Ecto neural progenitor cell (in vitro differentiated cells): Measurements from ENCODE around the gene RAPGEF1.
"Not testable (repeated sequence)": the region's sequence is repeated elsewhere in the genome, so short reads cannot be mapped to it uniquely, and the experiment has no call there.

Experiments used
- DNase-seq: peaks from one replicate; pipeline ENCODE4 v3.0.0-alpha.2; 2018; ENCODE audit warnings: low spot score

The RAPGEF1 gene

DNA sequence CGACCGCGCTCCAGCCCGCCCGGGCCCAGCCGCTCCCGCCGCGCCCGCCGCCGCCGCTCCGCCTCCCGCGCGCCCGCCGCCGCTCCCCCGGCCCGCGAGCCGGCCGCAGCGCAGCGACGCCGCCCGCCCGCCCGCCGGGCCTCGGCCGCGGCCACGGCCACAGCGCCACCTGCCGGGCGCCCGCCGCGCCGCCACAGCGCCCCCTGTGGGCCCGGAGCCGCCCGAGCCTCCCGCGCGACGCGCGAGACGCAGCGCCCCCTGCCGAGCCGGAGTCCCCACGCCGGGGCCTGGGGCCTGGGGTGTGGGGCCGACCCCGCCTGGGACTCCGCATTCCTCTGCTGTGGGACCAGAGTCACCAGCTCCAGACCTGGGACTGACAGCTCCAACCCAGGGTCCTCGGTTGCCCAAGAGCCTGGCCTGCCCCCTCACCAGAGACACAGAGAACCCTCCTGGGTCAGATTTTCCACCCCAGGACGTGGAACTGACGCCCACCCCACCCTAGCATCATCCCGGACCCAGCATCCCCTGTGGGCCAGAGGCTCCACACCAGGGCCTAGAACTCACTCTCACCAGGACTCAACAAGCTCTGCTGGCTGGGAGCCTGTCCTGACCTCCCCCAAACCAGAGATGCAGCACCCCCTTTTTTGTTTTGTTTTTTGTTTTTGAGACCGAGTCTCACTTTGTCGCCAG lies at the start of gene RAPGEF1:
RAPGEF1 (minus strand) TSS at position 118 of the 690 bp plus-strand sequence. CDS start 246 bp downstream, outside the sequence.
- peak; percentile 84 for DNase-seq

DNA sequence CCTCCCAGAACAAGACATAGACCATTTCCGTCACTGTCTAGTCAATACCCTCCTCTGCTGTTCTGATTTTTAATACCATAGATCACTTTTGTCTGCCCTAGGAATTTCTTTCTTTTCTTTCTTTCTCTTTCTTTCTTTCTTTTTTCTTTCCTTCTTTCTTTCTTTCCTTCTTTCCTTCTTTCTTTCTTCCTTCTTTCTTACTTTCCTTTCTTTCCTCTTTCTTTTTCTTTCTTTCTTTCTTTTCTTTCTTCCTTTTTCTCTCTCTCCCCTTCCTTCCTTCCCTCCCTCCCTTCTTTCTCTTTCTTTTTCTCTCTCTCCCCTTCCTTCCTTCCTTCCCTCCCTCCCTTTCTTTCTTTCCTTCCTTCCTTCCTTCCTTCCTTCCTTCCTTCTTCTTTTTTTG lies 49.0 kb upstream of the RAPGEF1 start:
- DNase-seq: no peak

DNA sequence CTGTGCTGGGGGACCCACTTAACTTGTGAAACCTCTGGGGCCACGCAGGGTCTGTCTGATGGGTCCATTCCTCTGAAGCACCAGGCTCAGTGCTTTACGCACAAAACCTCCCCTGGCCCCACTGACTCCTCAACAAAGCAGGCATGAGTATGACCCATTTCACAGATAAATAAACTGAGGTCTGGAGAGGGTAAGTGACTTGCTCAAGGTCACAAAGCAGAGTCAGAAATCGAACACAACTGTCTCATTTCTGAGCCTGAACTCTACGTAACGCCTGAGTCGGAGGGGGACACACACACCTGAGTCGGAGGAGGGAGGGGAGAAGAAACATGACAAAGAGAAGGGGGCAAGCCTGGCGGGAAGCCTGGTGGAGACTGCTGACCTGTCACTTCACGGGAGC lies 48.0 kb upstream of the RAPGEF1 start:
- no peak for DNase-seq

DNA sequence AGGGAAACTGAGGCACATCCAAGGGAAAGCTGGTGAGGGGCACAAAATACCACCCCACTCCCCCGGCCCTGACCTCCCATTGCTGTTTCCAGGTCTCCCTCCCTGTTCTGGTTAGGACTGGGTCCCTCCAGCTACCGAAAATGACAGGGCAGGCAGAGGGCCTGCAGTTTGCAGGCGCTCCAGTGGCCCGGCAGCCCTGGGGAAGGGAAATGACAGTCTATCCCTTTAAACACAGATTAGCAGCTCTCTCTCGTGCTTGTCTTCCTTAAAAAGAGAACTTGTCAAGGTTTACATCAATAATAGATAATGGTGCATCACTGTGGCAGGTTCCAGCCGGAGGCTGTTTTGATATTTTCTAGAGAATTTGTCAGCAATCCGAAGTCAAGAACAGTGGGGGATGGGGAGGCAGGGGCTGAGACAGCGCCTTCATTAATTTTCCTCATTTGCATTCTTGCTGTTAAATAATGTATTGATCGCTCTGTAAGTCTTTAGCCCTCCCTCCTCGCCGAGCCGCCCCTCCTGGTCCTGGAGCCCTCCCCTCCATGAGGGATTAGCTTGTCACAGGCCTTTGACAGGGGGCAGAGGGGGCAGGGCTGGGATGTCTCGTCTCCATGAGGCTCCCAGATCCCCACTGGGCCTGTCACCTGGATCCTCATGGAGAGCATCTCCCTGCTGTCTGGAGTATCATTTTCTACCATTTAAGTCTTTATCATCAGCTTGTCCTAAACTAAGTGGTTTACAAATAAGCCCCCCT lies 45.0 kb upstream of the RAPGEF1 start:
- no peak for DNase-seq

DNA sequence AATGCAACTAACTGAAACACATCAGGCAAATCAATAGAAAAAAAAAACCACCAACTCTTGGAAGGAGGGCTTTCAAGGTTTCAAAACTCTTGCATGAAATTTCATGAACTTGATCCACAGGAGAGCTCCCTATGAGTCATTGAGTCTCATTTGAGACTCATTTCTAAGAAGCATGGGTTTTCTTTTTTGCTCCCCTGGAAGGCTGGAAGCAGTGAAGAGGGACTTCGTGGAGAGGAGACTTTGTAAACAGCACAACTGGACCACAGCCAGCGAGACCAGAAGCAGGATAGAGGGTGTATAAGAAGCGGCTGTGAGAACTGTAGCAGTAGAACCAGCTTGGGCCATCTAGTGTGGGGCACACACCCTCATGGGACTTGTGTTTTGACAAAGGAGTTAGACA lies 41.2 kb upstream of the RAPGEF1 start:
- no peak for DNase-seq

DNA sequence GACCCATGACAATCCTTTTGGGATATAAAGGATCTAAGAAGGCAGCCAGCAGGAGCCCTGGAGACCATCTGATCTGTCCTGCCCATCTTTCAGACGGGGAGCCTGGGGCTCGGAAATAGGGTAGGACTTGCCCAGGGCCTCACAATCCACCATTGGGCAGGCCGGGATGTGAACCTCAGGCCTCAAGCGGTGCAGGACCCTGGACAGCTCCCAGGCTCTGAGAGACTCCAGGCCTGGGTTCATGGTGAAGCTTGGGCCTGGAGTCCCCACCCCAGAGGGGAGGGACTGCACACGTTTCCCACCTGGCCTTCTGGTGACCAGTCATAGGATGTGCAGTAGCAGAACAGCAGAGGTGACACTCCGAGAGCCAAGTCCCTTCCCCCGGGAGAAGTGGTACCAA lies 36.6 kb upstream of the RAPGEF1 start:
- peak; percentile 82 for DNase-seq

GRCh38 chr9:131776036-131776435 lies 36.2 kb upstream of the RAPGEF1 start:
- no peak for DNase-seq

- no peak for DNase-seq
These were observed 34.8 kb upstream of the RAPGEF1 start for GRCh38 chr9:131774636-131775035.

DNA sequence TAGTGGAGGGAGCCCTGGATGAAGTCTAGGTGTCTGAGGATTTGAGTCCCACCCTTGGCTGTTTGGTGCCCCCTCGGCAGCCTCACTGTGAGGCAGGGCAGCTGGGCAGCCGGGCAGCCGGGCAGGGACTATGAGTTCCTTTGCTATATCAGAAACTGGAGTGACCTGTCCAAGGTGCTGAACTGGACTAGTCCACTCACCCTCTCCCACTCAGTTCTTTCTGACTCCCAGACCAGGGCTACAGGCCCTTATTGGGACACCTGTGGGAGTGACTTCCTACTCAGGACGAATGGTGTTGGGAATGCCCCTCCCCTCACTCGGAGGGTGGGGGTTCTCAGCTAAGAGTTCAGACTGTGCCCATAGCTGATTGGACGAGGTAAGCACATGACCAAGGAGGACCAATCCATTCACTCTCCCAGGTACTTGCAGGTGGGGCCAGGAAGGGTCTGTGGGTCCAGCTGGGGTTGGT lies 34.1 kb upstream of the RAPGEF1 start:
- peak; percentile 77 for DNase-seq

GRCh38 chr9:131772940-131773339 lies 33.1 kb upstream of the RAPGEF1 start:
- DNase-seq: no peak

DNA sequence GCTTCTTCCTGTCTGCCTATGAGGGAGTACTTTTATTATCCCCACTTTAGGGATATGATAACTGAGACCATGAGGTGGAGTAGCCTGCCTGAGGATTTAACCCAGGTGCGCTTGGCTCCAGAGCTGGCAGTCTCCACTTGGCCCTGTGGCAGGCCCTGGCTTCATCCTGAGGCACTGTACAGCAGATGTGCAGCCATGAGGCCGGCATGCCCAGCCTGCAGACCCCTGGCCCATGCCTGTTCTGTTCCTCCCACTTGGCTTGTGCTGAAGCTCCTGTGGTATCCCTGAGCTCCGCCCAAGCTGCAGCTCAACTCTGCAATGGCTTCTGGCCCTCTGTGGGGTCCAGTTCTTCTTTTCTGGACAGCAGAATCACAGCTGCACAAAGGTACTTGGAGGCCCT lies 31.8 kb upstream of the RAPGEF1 start:
- DNase-seq: no peak

DNA sequence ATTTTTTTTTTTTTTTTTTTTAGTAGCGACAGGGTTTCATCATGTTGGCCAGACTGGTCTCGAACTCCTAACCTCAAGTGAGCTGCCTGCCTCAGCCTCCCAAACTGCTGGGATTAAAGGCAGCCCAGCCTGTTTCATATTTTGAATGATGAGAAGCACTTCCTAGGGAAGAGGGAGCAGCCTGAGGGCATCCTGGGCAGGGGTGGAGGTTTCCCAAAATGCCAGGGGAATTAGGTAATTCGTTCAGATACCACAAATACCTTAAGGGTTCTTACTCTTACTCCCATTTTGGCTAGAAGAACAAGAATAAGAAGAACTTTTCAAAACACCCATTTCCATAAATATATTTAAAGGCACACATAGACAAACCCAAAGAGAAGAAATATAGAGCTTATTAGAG lies 29.5 kb upstream of the RAPGEF1 start:
- DNase-seq: no peak

GRCh38 chr9:131764568-131764967 lies 24.7 kb upstream of the RAPGEF1 start:
- no peak for DNase-seq

- peak; percentile 89 for DNase-seq
These were observed 22.6 kb upstream of the RAPGEF1 start for GRCh38 chr9:131762356-131762932.

GRCh38 chr9:131759017-131759647 lies 19.3 kb upstream of the RAPGEF1 start:
- DNase-seq: no peak

- DNase-seq: no peak
These were observed 17.7 kb upstream of the RAPGEF1 start for GRCh38 chr9:131757549-131757948.

- DNase-seq: peak; percentile 88
These were observed 15.8 kb upstream of the RAPGEF1 start for GRCh38 chr9:131755541-131756198.

DNA sequence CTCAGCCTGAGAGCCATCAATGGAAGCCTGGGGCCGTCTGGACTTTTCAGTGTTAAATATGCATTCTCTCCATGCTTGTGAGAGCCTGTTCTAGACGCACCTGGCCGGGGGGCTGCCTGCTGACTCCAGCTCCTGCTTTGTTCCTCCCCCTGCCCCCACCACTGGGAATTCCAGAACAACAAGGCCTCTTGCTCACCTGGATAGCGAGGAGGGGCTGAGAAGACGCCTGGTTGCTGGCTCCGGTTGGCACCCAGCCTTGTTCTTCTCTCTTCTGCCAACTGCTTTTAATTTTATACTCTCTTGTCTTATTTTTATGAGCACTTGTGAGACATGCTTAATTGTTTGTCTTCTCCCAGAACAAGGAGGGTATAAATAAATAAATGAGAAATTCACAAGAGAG lies 15.0 kb upstream of the RAPGEF1 start:
- no peak for DNase-seq

- not testable (repeated sequence) for DNase-seq
These were observed 13.9 kb upstream of the RAPGEF1 start for GRCh38 chr9:131753751-131754150.

DNA sequence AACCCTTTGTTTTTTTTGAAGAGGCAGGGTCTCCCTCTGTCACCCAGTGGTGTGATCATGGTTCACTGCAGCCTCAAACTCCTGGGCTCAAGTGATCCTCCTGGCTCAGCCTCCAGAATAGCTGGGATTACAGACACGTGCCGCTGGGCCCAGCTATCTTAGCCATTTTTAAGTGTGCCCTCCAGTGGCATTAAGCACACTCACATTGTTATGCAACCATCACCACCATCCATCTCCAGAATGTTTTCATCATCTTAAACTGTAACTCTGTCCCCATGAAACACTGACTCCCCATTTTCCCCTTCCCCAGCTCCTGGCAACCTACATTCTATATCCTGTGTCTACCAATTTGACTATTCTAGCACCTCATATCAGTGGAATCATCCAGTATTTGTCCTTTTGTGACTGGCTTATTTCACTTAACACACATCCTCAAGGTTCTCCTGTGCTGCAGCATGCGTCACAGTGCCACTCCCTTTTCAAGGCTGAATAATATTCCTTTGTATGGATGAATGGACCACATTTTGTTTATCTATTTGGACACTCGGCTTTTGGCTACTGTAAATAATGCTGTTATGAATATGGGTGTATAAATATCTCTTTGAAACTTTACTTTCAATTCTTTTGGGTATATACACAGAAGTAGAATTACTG lies 12.5 kb upstream of the RAPGEF1 start:
- no peak for DNase-seq

DNA sequence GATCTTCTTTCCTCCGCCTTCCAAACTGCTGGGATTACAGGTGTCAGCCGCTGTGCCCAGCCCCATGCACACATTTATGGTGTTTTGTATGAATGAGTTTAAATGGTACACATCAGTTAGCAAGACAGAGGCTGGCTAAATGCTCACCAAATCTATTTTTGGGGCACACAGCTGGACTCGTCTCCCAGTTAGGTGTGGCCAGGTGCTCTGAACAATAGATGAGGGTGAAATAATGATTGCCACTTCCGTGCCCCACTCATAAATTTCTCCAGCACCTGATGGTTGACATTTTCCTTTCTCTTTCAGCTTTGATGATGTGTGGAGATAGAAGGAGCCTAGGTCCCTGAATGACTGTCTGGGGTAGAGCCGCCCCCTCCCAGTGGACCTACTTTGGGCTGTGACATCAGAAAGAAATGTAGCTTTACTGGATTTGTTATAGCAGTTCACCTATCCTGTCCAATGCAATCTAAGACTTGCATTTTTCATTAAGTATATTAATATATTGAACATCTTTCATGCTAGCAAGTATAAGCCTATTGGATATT lies 8.6 kb upstream of the RAPGEF1 start:
- no peak for DNase-seq
